Measurements from ENCODE around the gene ABO. TPM values are rescaled to one million over a fixed set of nuclear protein-coding genes. Genes with fewer than 3 reads are reported as not detected.

Gene ABO
- total and polyA plus RNA-seq, 2 donors (not counting 3 experiments of a cell fraction or from before 2014, with no cell fraction given): not detected

GRCh38 chr9:133264235-133264764, 10.7 kb downstream of the ABO start:
- DNase-seq (ENCODE audit: low read depth, low spot score): no peak
- H2AFZ ChIP-seq (ENCODE audit: low read depth, low read length): no peak overlapping the region
- ChIA-PET POLR2A (no interaction called here), CTCF (interaction anchor here (1.0 kb wide), 1 partner anchor 78 kb away, joined by 4 read pairs; no protein-coding TSS in a partner anchor)
- H3K4me2 ChIP-seq (ENCODE audit: insufficient read depth, low read length): no peak overlapping the region
- no TSS peak for BruUV-seq (replicated peaks)
- no peaks in the 10 kb centered on the region for H3K4me1 ChIP-seq (ENCODE audit: control insufficient read depth, extremely low read depth, insufficient read depth, low read length)
- dilution Hi-C loops (cut with MboI; ENCODE audit: extremely low pct_ligation_motif_present, low sequenced_read_pairs): no loop called here
- TF ChIP-seq JUN (IDR thresholded peaks at IDR 0.05; ENCODE audit: borderline replicate concordance, insufficient read depth, insufficient read length, low read depth) (no peak), CTCF (IDR thresholded peaks at IDR 0.05; ENCODE audit: extremely low read depth in 1 of 2, insufficient read depth in 1 of 2, low read depth in 1 of 2, low read length in 2 of 2) (no peak), MYC (IDR thresholded peaks at IDR 0.05; ENCODE audit: low read depth, low read length) (no peak), POLR2AphosphoS5 (IDR thresholded peaks at IDR 0.05; ENCODE audit: insufficient read depth, low read depth, low read length) (no peak), EZH2 (IDR thresholded peaks at IDR 0.05; ENCODE audit: borderline replicate concordance, low read depth, low read length, severe bottlenecking) (no peak)
- H3K4me3 ChIP-seq (replicated peaks in 1 of 3; ENCODE audit: insufficient read depth in 1 of 3, low read depth in 1 of 3, low read length in 3 of 3): no peak overlapping the region
- H3K9me1 ChIP-seq (replicated peaks; ENCODE audit: control insufficient read depth, extremely low read depth, insufficient read depth, low read length): no peaks in the 10 kb centered on the region
- no peak overlapping the region for H3K9ac ChIP-seq (replicated peaks; ENCODE audit: extremely low read depth, insufficient read depth, low read length)
- no peaks in the 10 kb centered on the region for H4K20me1 ChIP-seq (replicated peaks; ENCODE audit: control insufficient read depth, extremely low read depth, insufficient read depth, low read length)
- peaks cover 0 to 5% of the 10 kb centered on the region in 2 experiments for H3K27me3 ChIP-seq (ENCODE audit: control insufficient read depth in 2 of 2, insufficient read depth in 2 of 2, low read length in 2 of 2)
- H3K27ac ChIP-seq (ENCODE audit: insufficient read depth, low read depth, low read length): no peak overlapping the region
- H3K79me2 ChIP-seq (ENCODE audit: control insufficient read depth, insufficient read depth, low read length): no peaks in the 10 kb centered on the region
- H3K36me3 ChIP-seq (ENCODE audit: control insufficient read depth in 2 of 2, extremely low read depth in 1 of 2, insufficient read depth in 2 of 2, low read length in 2 of 2): no peaks in the 10 kb centered on the region
- intact Hi-C loops (cut with micrococcal nuclease): no loop called here
- no peaks in the 10 kb centered on the region for H3K9me3 ChIP-seq (replicated peaks; ENCODE audit: control insufficient read depth, insufficient read depth, low read length)
- no peak for FAIRE-seq

GRCh38 chr9:133263557-133263956, 11.4 kb downstream of the ABO start:
- no peak for DNase-seq (ENCODE audit: low read depth, low spot score)
- POLR2A ChIA-PET: no interaction called here
- H3K9ac ChIP-seq (replicated peaks; ENCODE audit: extremely low read depth, insufficient read depth, low read length): no peak overlapping the region
- BruUV-seq (replicated peaks): no TSS peak
- H4K20me1 ChIP-seq (replicated peaks; ENCODE audit: control insufficient read depth, extremely low read depth, insufficient read depth, low read length): no peaks in the 10 kb centered on the region
- dilution Hi-C loops (cut with MboI; ENCODE audit: extremely low pct_ligation_motif_present, low sequenced_read_pairs) (no loop called here), intact Hi-C loops (cut with micrococcal nuclease) (no loop called here)
- no peak for TF ChIP-seq GATA2 (IDR thresholded peaks at IDR 0.05; ENCODE audit: insufficient read depth, insufficient read length, low read depth, low read length)
- no peak for TF ChIP-seq POLR2A (IDR thresholded peaks at IDR 0.05; ENCODE audit: low read depth, low read length)
- no peak for TF ChIP-seq JUN (IDR thresholded peaks at IDR 0.05; ENCODE audit: borderline replicate concordance, insufficient read depth, insufficient read length, low read depth)
- no peak for TF ChIP-seq MAX (IDR thresholded peaks at IDR 0.05; ENCODE audit: insufficient read depth, insufficient read length)
- no peak for TF ChIP-seq EZH2 (IDR thresholded peaks at IDR 0.05; ENCODE audit: borderline replicate concordance, low read depth, low read length, severe bottlenecking)
- TF ChIP-seq CTCF (IDR thresholded peaks at IDR 0.05; ENCODE audit: extremely low read depth in 1 of 2, insufficient read depth in 1 of 2, low read depth in 1 of 2, low read length in 2 of 2): no peak
- no peak for TF ChIP-seq POLR2AphosphoS5 (IDR thresholded peaks at IDR 0.05; ENCODE audit: insufficient read depth, low read depth, low read length)
- TF ChIP-seq MYC (IDR thresholded peaks at IDR 0.05; ENCODE audit: low read depth, low read length): no peak
- no peak for TF ChIP-seq FOS (IDR thresholded peaks at IDR 0.05; ENCODE audit: borderline replicate concordance, insufficient read depth, low read length)
- CTCF ChIA-PET: no interaction called here
- no peaks in the 10 kb centered on the region for H3K36me3 ChIP-seq (ENCODE audit: control insufficient read depth in 2 of 2, extremely low read depth in 1 of 2, insufficient read depth in 2 of 2, low read length in 2 of 2)
- H3K27me3 ChIP-seq (ENCODE audit: control insufficient read depth in 2 of 2, insufficient read depth in 2 of 2, low read length in 2 of 2): peaks cover 0 to 5% of the 10 kb centered on the region in 2 experiments
- H3K9me3 ChIP-seq (replicated peaks; ENCODE audit: control insufficient read depth, insufficient read depth, low read length): no peaks in the 10 kb centered on the region
- no peak overlapping the region for H3K4me3 ChIP-seq (replicated peaks in 1 of 3; ENCODE audit: insufficient read depth in 1 of 3, low read depth in 1 of 3, low read length in 3 of 3)
- H2AFZ ChIP-seq (ENCODE audit: low read depth, low read length): no peak overlapping the region
- H3K9me1 ChIP-seq (replicated peaks; ENCODE audit: control insufficient read depth, extremely low read depth, insufficient read depth, low read length): no peaks in the 10 kb centered on the region
- H3K4me1 ChIP-seq (ENCODE audit: control insufficient read depth, extremely low read depth, insufficient read depth, low read length): no peaks in the 10 kb centered on the region
- no peak overlapping the region for H3K27ac ChIP-seq (ENCODE audit: insufficient read depth, low read depth, low read length)
- H3K79me2 ChIP-seq (ENCODE audit: control insufficient read depth, insufficient read depth, low read length): no peaks in the 10 kb centered on the region
- no peak overlapping the region for H3K4me2 ChIP-seq (ENCODE audit: insufficient read depth, low read length)
- no peak for FAIRE-seq

All from endothelial cell of umbilical vein (primary cell).